GM18951 (cell line): ENCODE results near the gene COL25A1.

Experiments used
- POLR2A ChIP-seq: IDR thresholded peaks from 4 replicates; pipeline ENCODE4 v1.6.1; 2011; ENCODE audit warnings: mild to moderate bottlenecking; ENCODE audit not compliant: insufficient read length, insufficient read depth; ENCODE audit errors: extremely low read depth
- in situ Hi-C: fragments of 300-500 bp; cut with MboI; formaldehyde crosslinking; loops from one replicate; pipeline ENCODE4 v1.12.0; 2022; ENCODE audit warnings: low sequenced_read_pairs, mixed read lengths, inconsistent platforms; ENCODE audit not compliant: unreplicated experiment

The COL25A1 gene

DNA sequence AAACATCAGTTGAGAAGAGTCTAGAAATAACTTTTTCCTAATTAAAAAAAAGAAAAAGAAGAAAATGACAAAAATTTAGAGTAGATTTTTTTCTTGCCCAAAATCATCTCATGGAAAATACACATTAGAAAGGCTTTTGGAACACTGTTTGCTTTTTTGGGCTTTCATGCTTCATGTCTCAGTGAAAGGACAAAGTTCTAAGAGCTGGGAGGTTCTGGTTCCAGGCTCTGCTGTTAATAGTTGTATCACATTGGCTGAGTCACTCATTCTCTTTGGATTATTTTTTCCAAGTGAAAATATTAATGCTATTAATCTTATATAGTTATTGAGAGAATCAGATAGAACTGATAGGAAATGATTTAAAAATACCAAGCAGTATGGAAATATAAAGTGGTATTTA is 506.7 kb downstream of the COL25A1 start:
- in situ Hi-C loops = no loop called here
- TF ChIP-seq POLR2A = no peak

DNA sequence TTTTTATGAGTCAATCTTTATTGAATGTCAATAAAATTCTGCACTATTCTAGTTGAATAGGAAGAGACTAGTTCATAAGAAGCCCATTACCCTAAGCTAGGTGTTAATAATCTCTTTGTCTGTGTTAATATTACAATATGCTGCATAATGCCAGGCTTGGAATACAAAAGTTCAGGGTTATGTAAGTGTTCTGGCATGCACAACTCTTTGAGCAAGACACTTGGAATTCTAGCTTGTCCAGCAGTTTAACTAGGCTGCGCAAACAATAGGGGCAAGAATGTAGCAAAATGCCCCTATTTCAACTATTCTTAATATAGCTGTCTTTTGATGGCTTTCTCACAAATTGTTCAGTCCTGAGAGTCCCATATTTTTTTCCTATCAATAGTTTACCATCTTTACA is 508.3 kb downstream of the COL25A1 start:
- in situ Hi-C loops = no loop called here
- TF ChIP-seq POLR2A = no peak

DNA sequence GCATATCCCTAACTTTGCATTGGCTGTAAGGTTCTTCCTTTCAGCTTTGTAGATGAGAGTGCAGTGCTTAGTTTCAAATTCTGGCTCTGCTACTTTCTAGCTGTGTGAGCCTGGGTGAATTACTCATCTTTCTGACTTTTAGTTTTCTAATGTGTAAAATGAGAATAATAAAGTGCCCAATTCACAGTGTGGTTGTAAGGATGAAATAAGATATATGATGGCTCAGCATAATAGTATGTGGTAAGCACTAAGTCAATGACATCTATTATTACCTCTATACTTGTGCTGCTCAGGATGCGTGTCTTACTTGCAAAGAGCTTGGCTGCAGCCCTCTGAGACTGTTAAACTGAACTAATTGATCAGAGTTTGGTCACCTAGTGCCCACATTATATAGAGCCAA is 509.0 kb downstream of the COL25A1 start:
- in situ Hi-C loops = no loop called here
- TF ChIP-seq POLR2A = no peak

GRCh38 chr4:108788731-108789130 is 513.7 kb downstream of the COL25A1 start:
- no peak for TF ChIP-seq POLR2A
- in situ Hi-C loops = no loop called here

DNA sequence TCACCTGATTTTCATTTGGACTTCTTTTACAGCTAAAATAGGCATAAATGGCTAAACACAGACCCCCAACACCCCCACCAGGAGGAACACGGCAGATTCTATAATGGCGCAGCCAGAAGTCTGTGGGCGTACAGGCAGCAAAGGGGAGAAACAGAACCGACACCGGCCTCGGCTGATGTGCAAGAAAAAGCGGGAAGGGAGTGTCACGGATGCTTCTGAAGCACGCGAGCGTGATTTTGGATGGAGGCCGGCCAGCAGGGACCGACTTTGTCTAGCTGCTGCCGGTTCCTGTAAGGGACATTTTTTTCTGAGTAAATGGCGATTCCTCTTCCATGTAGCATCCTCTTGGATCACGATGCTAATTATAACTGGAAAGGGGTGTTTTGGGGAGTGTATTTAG is 514.7 kb downstream of the COL25A1 start:
- no peak for TF ChIP-seq POLR2A
- in situ Hi-C loops = no loop called here

- no peak for TF ChIP-seq POLR2A
- in situ Hi-C loops = no loop called here
These were observed 515.4 kb downstream of the COL25A1 start for GRCh38 chr4:108787106-108787505.

GRCh38 chr4:108786351-108786750 is 516.1 kb downstream of the COL25A1 start:
- in situ Hi-C loops = no loop called here
- TF ChIP-seq POLR2A = no peak

DNA sequence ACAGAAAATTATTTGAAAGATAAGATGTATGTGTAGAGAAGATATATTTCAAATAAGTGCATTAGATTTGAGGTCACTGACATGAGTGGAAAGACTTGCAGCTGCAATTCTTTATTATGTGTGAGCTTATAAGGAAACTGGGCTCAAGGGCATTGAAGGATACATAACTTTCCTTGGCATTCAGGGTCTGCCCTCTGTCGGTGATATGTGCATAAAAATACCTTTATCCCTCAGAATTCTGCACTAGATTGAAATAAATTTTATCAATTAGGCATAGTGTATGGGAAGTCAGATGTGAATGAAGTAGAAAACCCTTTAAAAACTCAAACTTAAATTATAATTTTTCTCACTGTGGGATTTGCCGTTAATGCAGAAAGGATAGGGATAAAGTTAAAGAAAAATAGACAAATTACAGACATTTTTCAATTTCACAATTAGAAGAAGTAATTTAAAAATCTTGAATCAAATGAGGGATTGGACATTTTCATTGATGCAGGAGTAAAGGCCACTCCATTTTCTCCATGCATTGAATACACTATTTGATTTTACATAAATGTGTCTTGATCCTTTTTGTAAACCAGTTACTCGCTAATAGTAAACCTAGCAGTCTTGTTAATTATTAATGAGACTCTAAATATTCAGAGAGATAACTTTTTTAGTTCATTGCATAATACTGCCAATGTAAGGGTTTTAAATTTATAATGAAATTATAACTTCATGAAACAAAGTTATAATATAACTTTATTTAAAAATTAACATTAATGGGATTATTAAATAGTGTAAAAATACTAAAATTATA is 518.6 kb downstream of the COL25A1 start:
- TF ChIP-seq POLR2A = no peak
- in situ Hi-C loops = no loop called here

GRCh38 chr4:108779958-108780357 is 522.5 kb downstream of the COL25A1 start:
- no peak for TF ChIP-seq POLR2A
- in situ Hi-C loops = no loop called here

GRCh38 chr4:108777388-108777787 is 525.1 kb downstream of the COL25A1 start:
- no peak for TF ChIP-seq POLR2A
- in situ Hi-C loops = no loop called here

DNA sequence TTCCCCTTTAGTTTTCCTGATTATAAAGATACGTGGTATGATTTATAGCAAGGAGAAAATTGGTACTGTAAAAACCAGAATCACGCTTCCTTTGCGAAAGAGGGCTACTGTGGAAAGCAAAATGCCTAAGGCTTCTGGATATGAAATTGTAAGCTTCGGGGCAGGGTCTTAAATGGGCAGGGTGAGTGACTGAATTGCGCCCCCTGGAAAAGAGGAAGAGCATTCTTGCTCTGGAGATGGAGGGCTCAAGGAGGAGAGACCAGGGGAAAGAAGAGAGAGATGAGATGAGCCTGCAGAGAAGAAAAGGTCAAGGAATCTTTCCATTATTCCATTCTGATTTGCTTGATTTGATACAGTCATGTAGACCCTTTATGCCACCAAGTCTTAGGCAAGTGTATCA is 526.5 kb downstream of the COL25A1 start:
- no peak for TF ChIP-seq POLR2A
- in situ Hi-C loops = no loop called here

GRCh38 chr4:108774809-108775530 is 527.5 kb downstream of the COL25A1 start:
- in situ Hi-C loops = no loop called here
- TF ChIP-seq POLR2A = no peak

- in situ Hi-C loops = no loop called here
- TF ChIP-seq POLR2A = no peak
These were observed 530.1 kb downstream of the COL25A1 start for GRCh38 chr4:108772402-108772801.

DNA sequence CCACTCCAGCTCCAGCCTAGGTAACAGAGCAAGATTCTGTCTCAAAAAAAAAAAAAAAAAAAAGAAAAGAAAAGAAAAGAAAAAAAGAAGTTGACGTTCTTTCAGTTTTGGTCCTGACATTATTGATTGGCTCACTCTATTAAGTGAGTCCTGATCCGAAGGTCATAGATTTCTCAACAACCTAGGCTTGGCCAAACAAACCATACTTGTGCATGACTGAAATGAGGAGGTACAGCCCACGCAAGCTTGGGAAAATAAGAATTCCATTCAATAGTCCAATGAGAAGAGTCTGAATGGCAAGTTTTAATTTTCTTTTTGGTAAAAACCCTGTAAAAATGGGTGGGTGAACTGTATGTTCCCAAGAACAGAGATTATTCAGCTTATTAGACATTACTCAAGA is 536.4 kb downstream of the COL25A1 start:
- in situ Hi-C loops = no loop called here
- no peak for TF ChIP-seq POLR2A
